OCI-LY1 (cell line): Measurements from ENCODE around the gene ATP13A5.

ENCODE experiments used
- H2AFZ ChIP-seq: fragments of 200-600 bp; sonication (generic), shearing (Covaris generic); 2 replicates; pipeline ENCODE4 v1.6.0; 2014; ENCODE audit warnings: antibody characterized with exemption, mild to moderate bottlenecking, low read length
- H3F3A ChIP-seq: fragments of 200-600 bp; sonication (generic), shearing (Covaris generic); 2 replicates; pipeline ENCODE4 v1.6.0; 2014; ENCODE audit warnings: mild to moderate bottlenecking, antibody characterized with exemption, low read length, moderate library complexity; ENCODE audit not compliant: insufficient read depth
- H3K27ac ChIP-seq: fragments of 200-600 bp; sonication (generic); 2 replicates; pipeline ENCODE4 v1.5.1; 2014; ENCODE audit warnings: low read length, mixed run types, mild to moderate bottlenecking, low read depth; ENCODE audit not compliant: poor library complexity, severe bottlenecking
- H3K27me3 ChIP-seq: fragments of 200-600 bp; sonication (generic); 2 replicates; pipeline ENCODE4 v1.6.0; 2014; ENCODE audit warnings: antibody characterized with exemption, mild to moderate bottlenecking, low read length, moderate library complexity; ENCODE audit not compliant: insufficient read depth
- H3K36me3 ChIP-seq: fragments of 200-600 bp; sonication (generic); 2 replicates; pipeline ENCODE4 v1.6.1; 2014; ENCODE audit warnings: mild to moderate bottlenecking, antibody characterized with exemption, low read length, moderate library complexity, mixed read lengths; ENCODE audit not compliant: insufficient read depth
- H3K4me1 ChIP-seq: fragments of 200-600 bp; sonication (generic); 2 replicates; pipeline ENCODE4 v1.5.1; 2014; ENCODE audit warnings: mild to moderate bottlenecking, low read length, moderate library complexity; ENCODE audit not compliant: insufficient read depth, severe bottlenecking
- H3K4me2 ChIP-seq: fragments of 200-600 bp; sonication (generic), shearing (Covaris generic); 2 replicates; pipeline ENCODE4 v1.6.1; 2014; ENCODE audit warnings: low read length
- H3K4me3 ChIP-seq: fragments of 200-600 bp; sonication (generic); 2 replicates; pipeline ENCODE4 v1.5.1; 2014; ENCODE audit warnings: low read length, low read depth, mild to moderate bottlenecking, mixed read lengths; ENCODE audit not compliant: poor library complexity, severe bottlenecking
- H3K79me2 ChIP-seq: fragments of 200-600 bp; shearing (Covaris generic); 2 replicates; pipeline ENCODE4 v1.6.1; 2016; ENCODE audit warnings: mixed run types, low read length, mixed read lengths; ENCODE audit not compliant: insufficient read depth
- H3K9ac ChIP-seq: fragments of 200-600 bp; sonication (generic), shearing (Covaris generic); 2 replicates; pipeline ENCODE4 v1.6.1; 2014; ENCODE audit warnings: mild to moderate bottlenecking, low read length, mixed read lengths
- H3K9me2 ChIP-seq: fragments of 200-600 bp; sonication (generic), shearing (Covaris generic); 2 replicates; pipeline ENCODE4 v1.6.1; 2014; ENCODE audit warnings: low read depth, mild to moderate bottlenecking, low read length, mixed read lengths
- H3K9me3 ChIP-seq: fragments of 200-600 bp; shearing (Covaris generic); 2 replicates; pipeline ENCODE4 v1.6.1; 2014; ENCODE audit warnings: low read length, mixed read lengths
- H4K20me1 ChIP-seq: fragments of 200-600 bp; sonication (generic), shearing (Covaris generic); 2 replicates; pipeline ENCODE4 v1.6.0; 2016; ENCODE audit warnings: mild to moderate bottlenecking, low read length; ENCODE audit not compliant: insufficient read depth
- CTCF ChIP-seq: fragments of 200-600 bp; sonication (generic), shearing (Covaris generic); IDR thresholded peaks from 2 replicates; pipeline ENCODE4 v1.5.1; 2017; ENCODE audit warnings: mild to moderate bottlenecking, antibody characterized with exemption, low read length, moderate library complexity, mixed read lengths
- EZH2 ChIP-seq: fragments of 200-600 bp; sonication (generic), shearing (Covaris generic); IDR thresholded peaks from 2 replicates; pipeline ENCODE4 v1.8.0; 2017; ENCODE audit warnings: borderline replicate concordance, mixed run types, mild to moderate bottlenecking, antibody characterized with exemption, low read length, moderate library complexity, mixed read lengths

Gene ATP13A5

DNA sequence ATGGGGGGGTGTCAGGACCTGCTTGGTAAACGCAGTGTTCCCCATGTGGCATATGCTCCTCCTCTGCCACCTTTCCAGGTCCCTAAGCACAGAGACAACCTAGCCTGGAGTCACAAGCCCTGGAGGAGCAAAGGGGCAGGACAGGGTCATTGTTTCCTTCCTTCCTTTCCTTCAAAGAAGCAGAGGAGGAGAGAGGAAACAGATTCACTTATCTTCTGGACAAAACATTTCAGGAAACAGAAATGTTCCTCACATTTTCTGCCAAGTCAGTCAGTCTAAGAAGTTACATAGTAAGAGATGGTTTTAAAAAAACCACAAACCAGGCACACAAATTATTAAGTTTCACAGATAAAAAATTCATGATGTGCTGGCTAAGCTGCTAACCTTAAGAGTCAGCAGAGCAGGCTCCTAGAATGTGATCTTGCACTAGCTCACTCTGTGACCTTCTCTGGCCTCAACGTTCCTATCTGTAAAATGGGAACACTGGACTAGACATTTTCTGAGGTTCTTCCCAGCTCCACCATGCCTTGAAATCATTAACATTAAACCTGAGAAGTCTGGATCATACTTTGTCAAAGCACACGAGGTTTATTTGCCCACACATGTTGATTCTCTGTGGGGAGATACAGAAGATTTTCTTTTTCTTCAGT lies 47.9 kb downstream of the ATP13A5 start:
- peaks cover 4% of the 10 kb centered on the region; the same call in 1 of the 2 replicates for H3K27me3 ChIP-seq
- H3K9ac ChIP-seq: no peak overlapping the region
- H2AFZ ChIP-seq: no peak overlapping the region
- no peaks in the 10 kb centered on the region for H3K9me3 ChIP-seq
- H3K9me2 ChIP-seq: no peaks in the 10 kb centered on the region
- no peak overlapping the region for H3K4me3 ChIP-seq
- no peak overlapping the region for H3K4me2 ChIP-seq
- TF ChIP-seq EZH2 (no peak), CTCF (no peak)
- no peaks in the 10 kb centered on the region for H4K20me1 ChIP-seq
- no peaks in the 10 kb centered on the region for H3F3A ChIP-seq
- no peaks in the 10 kb centered on the region for H3K36me3 ChIP-seq
- H3K4me1 ChIP-seq: no peaks in the 10 kb centered on the region
- no peaks in the 10 kb centered on the region for H3K79me2 ChIP-seq
- no peak overlapping the region for H3K27ac ChIP-seq

DNA sequence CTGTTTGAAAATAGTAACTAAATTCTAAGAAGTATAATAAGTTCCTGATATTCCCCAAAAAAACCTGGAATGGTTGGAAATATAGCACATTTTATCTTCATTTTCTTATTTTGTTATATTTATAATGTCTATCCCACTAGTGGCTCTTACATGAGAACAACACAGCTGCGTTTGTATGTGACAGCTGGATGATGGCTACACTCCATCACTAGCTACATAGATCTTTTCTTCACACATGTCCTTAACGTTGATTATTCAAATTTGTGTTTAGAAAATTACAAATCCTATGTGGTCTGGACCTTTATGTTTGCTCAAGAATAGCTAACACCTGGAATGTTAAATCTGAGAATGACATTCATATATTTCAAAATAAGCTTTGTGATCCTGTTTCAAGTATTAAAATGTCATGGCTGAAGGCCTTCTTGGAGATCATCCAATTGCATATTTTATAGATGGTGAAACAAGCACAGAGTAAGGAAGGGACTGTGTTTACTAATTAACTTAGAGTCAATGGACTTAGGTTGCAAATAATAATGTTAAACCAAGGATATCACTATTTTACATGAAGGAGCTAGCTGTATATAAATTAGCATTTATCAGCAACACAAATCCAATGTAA lies 60.8 kb downstream of the ATP13A5 start:
- H3K79me2 ChIP-seq: no peaks in the 10 kb centered on the region
- H3K27ac ChIP-seq: no peak overlapping the region
- H3K9me3 ChIP-seq: no peaks in the 10 kb centered on the region
- TF ChIP-seq EZH2 (no peak), CTCF (no peak)
- H3K4me3 ChIP-seq: no peak overlapping the region
- no peaks in the 10 kb centered on the region for H3K27me3 ChIP-seq
- H3K9me2 ChIP-seq: no peaks in the 10 kb centered on the region
- H3K9ac ChIP-seq: no peak overlapping the region
- no peak overlapping the region for H3K4me2 ChIP-seq
- no peak overlapping the region for H2AFZ ChIP-seq
- H3K36me3 ChIP-seq: no peaks in the 10 kb centered on the region
- no peaks in the 10 kb centered on the region for H3F3A ChIP-seq
- H4K20me1 ChIP-seq: no peaks in the 10 kb centered on the region
- no peaks in the 10 kb centered on the region for H3K4me1 ChIP-seq

DNA sequence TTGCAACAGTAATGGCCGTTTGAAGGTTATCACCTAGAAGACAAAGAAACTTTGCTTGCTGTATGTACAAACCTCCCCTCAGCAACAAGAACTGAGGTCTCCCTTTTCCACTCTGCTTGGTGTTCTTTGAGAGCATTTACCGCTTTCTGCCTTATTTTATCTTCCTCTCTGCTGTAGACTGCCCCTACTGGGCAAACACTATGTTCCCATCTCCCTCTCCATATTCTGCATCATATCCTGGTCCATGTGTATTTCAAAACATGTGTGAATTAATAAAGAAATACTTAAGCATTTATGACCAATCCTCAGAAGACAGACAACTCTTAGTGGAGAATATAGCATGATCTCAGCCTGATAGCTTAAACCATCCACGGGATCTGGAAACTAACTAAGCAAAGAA lies 64.4 kb downstream of the ATP13A5 start:
- TF ChIP-seq EZH2 (no peak), CTCF (peak; percentile 36; the same call in 1 of the 2 replicates)
- Histone ChIP-seq H3K27me3 (no peaks in the 10 kb centered on the region), H3K4me1 (no peaks in the 10 kb centered on the region), H3F3A (no peaks in the 10 kb centered on the region), H3K79me2 (no peaks in the 10 kb centered on the region), H4K20me1 (no peaks in the 10 kb centered on the region), H3K9ac (no peak overlapping the region), H3K4me3 (no peak overlapping the region), H3K9me2 (no peaks in the 10 kb centered on the region), H3K27ac (no peak overlapping the region), H2AFZ (no peak overlapping the region), H3K36me3 (no peaks in the 10 kb centered on the region), H3K4me2 (no peak overlapping the region), H3K9me3 (no peaks in the 10 kb centered on the region)
